Brain pericyte (primary cell): ENCODE measurements around the gene RELL2.
"Not testable (repeated sequence)": the region's sequence is repeated elsewhere in the genome, so short reads cannot be mapped to it uniquely, and the experiment has no call there.

Source experiments
- DNase-seq: peaks from one replicate; pipeline ENCODE4 v3.0.0-alpha.2; 2012; ENCODE audit warnings: low read depth, low spot score

Gene RELL2

GRCh38 chr5:141636413-141637122 is at the start of gene RELL2, which contains the start of gene HDAC3:
RELL2 (plus strand) TSS chr5:141636997; CDS start chr5:141638226, 1,229 bp downstream.
HDAC3 (minus strand) TSS chr5:141636849; CDS start chr5:141636790, 59 bp downstream.
- peak; percentile 64 for DNase-seq

GRCh38 chr5:141590127-141590526 is 46.7 kb upstream of the RELL2 start:
- no peak for DNase-seq

- no peak for DNase-seq
Observed at GRCh38 chr5:141596867-141597266, 39.9 kb upstream of the RELL2 start.

- DNase-seq = no peak
Observed at GRCh38 chr5:141597394-141597793, 39.4 kb upstream of the RELL2 start.

- no peak for DNase-seq
Observed at GRCh38 chr5:141597814-141598213, 39.0 kb upstream of the RELL2 start.

GRCh38 chr5:141598391-141599345 is 38.1 kb upstream of the RELL2 start:
- no peak for DNase-seq

GRCh38 chr5:141602606-141603005 is 34.2 kb upstream of the RELL2 start:
- DNase-seq = no peak

GRCh38 chr5:141603923-141604717 is 32.7 kb upstream of the RELL2 start:
- no peak for DNase-seq

- DNase-seq = no peak
Observed at GRCh38 chr5:141605523-141606277, 31.1 kb upstream of the RELL2 start.

- no peak for DNase-seq
Observed at GRCh38 chr5:141608046-141608445, 28.8 kb upstream of the RELL2 start.

GRCh38 chr5:141608557-141608956 is 28.2 kb upstream of the RELL2 start:
- no peak for DNase-seq

- no peak for DNase-seq
Observed at GRCh38 chr5:141609044-141609443, 27.8 kb upstream of the RELL2 start.

GRCh38 chr5:141609921-141610320 is 26.9 kb upstream of the RELL2 start:
- DNase-seq = not testable (repeated sequence)

- no peak for DNase-seq
Observed at GRCh38 chr5:141611289-141611688, 25.5 kb upstream of the RELL2 start.

- DNase-seq = no peak
Observed at GRCh38 chr5:141613344-141613743, 23.5 kb upstream of the RELL2 start.

GRCh38 chr5:141615991-141616720 is 20.6 kb upstream of the RELL2 start:
- no peak for DNase-seq

- DNase-seq = no peak
Observed at GRCh38 chr5:141617128-141617527, 19.7 kb upstream of the RELL2 start.

- no peak for DNase-seq
Observed at GRCh38 chr5:141617682-141618029, 19.1 kb upstream of the RELL2 start.

- DNase-seq = no peak
Observed at GRCh38 chr5:141618030-141618803, 18.6 kb upstream of the RELL2 start.
